ACC112 (cell line): ENCODE measurements around the gene TMEM219.
A peak's percentile ranks its signal among the peaks of the same experiment; 100 is the strongest.

Source experiments
- H2AFZ ChIP-seq: fragments of 200-600 bp; sonication (generic); one replicate; pipeline ENCODE4 v1.6.0; 2017; ENCODE audit warnings: antibody characterized with exemption, low read length; ENCODE audit not compliant: unreplicated experiment
- H3K27ac ChIP-seq: fragments of 200-600 bp; sonication (generic); 2 replicates; pipeline ENCODE4 v1.5.1; 2014; ENCODE audit warnings: low read depth, mild to moderate bottlenecking, antibody characterized with exemption, low read length, moderate library complexity
- H3K27me3 ChIP-seq: fragments of 200-600 bp; sonication (generic); 2 replicates; pipeline ENCODE4 v1.6.1; 2014; ENCODE audit warnings: mild to moderate bottlenecking, antibody characterized with exemption, low read length, moderate library complexity, mixed read lengths; ENCODE audit not compliant: insufficient read depth
- H3K36me3 ChIP-seq: fragments of 200-600 bp; sonication (generic); 2 replicates; pipeline ENCODE4 v1.6.1; 2016; ENCODE audit warnings: mild to moderate bottlenecking, antibody characterized with exemption, low read length, moderate library complexity, mixed read lengths; ENCODE audit not compliant: insufficient read depth
- H3K4me1 ChIP-seq: fragments of 200-600 bp; sonication (generic); one replicate; pipeline ENCODE4 v1.6.1; 2016; ENCODE audit warnings: low read length, mixed read lengths; ENCODE audit not compliant: insufficient read depth, unreplicated experiment, control insufficient read depth
- H3K4me3 ChIP-seq: fragments of 200-600 bp; sonication (generic); 2 replicates; pipeline ENCODE4 v1.5.1; 2014; ENCODE audit warnings: mild to moderate bottlenecking, low read depth, low read length
- H3K79me2 ChIP-seq: fragments of 200-600 bp; sonication (generic); one replicate; pipeline ENCODE4 v1.6.0; 2016; ENCODE audit warnings: low read length; ENCODE audit not compliant: control insufficient read depth, unreplicated experiment, insufficient read depth

The TMEM219 gene

DNA sequence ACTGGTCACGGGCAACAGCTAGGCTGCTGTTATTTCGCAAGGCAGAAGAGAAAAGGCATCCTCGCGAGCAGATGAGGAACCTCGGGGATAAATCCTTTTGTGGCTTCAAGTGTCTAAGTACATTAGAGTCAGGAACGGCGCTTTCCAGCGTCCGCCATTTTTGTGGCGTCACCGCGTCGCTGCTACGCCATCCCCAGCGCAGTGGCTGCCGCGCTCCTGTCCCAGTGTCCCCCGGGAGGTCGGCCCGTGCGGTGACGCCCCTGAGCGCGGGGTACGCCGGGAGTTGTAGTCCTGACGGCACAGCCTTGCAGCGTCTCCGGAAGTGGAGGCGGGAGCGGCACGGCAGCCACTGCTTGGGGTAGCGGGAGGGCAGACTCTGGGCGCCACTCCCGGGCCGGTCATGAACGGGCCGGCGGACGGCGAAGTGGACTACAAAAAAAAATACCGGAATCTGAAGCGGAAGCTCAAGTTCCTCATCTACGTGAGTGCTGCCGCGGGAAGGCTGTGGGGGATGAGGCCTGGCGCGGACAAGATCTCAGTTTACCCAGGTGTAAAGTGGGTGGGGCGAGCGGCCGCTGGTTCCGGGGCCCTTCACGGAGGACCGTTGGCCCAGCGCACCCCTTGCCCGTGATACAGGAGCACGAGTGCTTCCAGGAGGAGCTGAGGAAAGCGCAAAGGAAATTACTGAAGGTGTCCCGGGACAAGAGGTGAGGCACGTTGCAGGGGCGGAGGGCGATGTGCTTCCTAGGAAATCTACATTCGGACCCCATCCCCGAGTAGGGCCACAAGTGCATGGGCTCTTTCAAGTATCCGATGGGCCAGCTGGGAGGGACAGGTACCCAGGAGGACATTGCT lies 34.3 kb downstream of the TMEM219 start, which contains the start of gene INO80E:
Gene INO80E (plus strand): TSS at position 331 of the 855 bp plus-strand sequence. CDS start 70 bp downstream, at position 401.
- H3K4me3 ChIP-seq = peak within 1 kb of the TSS; percentile 92
- peak within 1 kb of the TSS; percentile 88 for H2AFZ ChIP-seq
- no peaks in the 10 kb centered on the region for H3K27me3 ChIP-seq
- H3K36me3 ChIP-seq = peaks cover 9% of the 10 kb centered on the region; the same call in 1 of the 2 replicates
- peaks cover 18% of the 10 kb centered on the region for H3K4me1 ChIP-seq
- H3K79me2 ChIP-seq = peaks cover 5% of the 10 kb centered on the region
- peak within 1 kb of the TSS; percentile 81 for H3K27ac ChIP-seq

- peaks cover 5% of the 10 kb centered on the region for H3K79me2 ChIP-seq
- no peak overlapping the region for H3K27ac ChIP-seq
- H3K27me3 ChIP-seq = no peaks in the 10 kb centered on the region
- peak overlapping the region; percentile 92 for H3K4me3 ChIP-seq
- H3K36me3 ChIP-seq = peaks cover 9% of the 10 kb centered on the region; the same call in 1 of the 2 replicates
- H2AFZ ChIP-seq = peak overlapping the region; percentile 43
- peaks cover 18% of the 10 kb centered on the region for H3K4me1 ChIP-seq
These were observed 34.9 kb downstream of the TMEM219 start for GRCh38 chr16:29996766-29997250.

DNA sequence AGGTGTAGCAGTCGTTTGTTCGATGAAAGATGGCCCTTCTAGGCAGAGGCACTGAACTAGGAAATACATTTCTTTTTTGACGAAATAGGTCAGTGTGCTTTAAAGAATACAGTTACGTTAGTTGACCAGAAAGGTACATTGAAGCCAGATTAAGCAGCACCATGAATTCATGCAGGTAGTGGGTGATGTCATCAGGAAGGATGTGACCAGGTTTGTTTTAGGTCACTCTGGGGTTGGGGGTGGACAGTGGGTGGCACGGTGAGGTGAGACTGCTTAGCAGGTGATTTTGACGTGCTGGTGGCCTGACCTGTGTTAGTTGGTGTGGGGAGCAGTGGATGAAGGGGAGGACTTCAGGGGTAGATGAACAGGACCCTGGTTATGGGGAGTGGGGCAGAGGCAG lies 37.7 kb downstream of the TMEM219 start:
- Histone ChIP-seq H2AFZ (no peak overlapping the region), H3K27me3 (no peaks in the 10 kb centered on the region), H3K27ac (no peak overlapping the region), H3K4me1 (peaks cover 9% of the 10 kb centered on the region), H3K36me3 (peaks cover 5% of the 10 kb centered on the region; the same call in 1 of the 2 replicates), H3K79me2 (peaks cover 5% of the 10 kb centered on the region), H3K4me3 (no peak overlapping the region)

DNA sequence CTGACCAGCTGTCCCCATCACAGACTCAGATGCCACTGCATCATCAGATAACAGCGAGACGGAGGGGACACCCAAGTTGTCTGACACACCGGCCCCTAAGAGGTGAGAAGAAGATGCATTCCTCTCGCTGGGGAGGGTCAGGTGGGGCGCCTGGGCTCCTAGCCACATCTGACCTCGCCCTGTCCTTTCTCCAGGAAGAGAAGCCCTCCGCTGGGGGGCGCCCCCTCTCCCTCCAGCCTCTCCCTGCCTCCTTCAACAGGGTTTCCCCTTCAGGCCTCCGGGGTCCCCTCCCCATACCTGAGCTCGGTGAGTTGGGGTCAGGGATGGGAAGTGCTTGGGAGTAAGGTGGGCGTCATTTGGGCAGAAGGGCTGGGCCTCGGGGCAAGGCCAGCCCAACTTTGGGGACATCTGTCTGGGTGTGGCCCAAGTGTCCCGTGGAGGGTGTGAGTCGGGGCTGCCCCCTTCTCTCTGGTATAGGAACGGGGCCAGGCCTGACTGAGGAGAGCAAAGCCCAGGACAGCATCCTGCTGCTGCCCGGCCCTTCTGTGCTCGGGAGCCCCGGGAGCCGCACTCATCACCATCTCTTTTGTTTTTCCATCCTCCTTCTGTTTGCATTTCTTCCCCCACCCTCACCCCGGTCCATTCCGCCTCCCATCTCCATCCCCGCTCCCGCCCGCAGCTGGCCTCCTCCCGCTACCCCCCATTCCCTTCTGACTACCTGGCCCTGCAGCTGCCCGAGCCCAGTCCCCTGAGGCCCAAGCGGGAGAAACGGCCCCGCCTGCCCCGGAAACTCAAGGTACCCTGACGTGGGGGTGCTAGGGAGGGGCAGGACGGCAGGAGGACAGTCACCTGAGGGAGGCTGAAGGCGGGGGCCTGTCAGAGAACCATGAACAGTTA lies 39.1 kb downstream of the TMEM219 start:
- Histone ChIP-seq H3K27me3 (no peaks in the 10 kb centered on the region), H3K79me2 (peaks cover 5% of the 10 kb centered on the region), H3K4me3 (no peak overlapping the region), H3K36me3 (peaks cover 5% of the 10 kb centered on the region; the same call in 1 of the 2 replicates), H3K4me1 (peaks cover 5% of the 10 kb centered on the region), H2AFZ (no peak overlapping the region), H3K27ac (no peak overlapping the region)

GRCh38 chr16:30002614-30003346 lies 40.9 kb downstream of the TMEM219 start:
- Histone ChIP-seq H3K4me1 (no peaks in the 10 kb centered on the region), H3K79me2 (no peaks in the 10 kb centered on the region), H3K36me3 (peaks cover 5% of the 10 kb centered on the region; the same call in 1 of the 2 replicates), H3K4me3 (no peak overlapping the region), H3K27ac (no peak overlapping the region), H3K27me3 (no peaks in the 10 kb centered on the region), H2AFZ (no peak overlapping the region)

- Histone ChIP-seq H3K27ac (no peak overlapping the region), H3K4me1 (no peaks in the 10 kb centered on the region), H3K36me3 (peaks cover 5% of the 10 kb centered on the region; the same call in 1 of the 2 replicates), H3K4me3 (no peak overlapping the region), H3K79me2 (no peaks in the 10 kb centered on the region), H3K27me3 (no peaks in the 10 kb centered on the region), H2AFZ (no peak overlapping the region)
These were observed 42.0 kb downstream of the TMEM219 start for GRCh38 chr16:30003670-30004423.

DNA sequence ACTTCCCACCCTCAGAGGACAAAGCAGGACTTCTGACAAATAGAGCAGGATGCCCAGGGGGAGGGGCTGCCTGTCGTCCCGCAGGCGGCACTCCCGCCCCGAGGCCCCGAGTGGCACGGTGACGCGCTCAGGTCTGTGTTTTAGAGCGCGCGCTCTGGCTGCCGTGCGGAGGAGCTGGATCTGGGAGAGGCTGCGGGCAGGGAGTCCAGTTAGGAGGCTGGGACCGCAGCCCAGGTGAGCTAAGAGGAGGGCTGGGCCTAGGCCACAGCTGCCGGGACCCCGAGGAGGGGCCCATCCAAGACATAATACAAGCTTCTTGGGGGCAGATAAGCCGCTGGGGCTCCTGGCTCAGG lies 42.5 kb downstream of the TMEM219 start:
- no peak overlapping the region for H3K27ac ChIP-seq
- no peak overlapping the region for H2AFZ ChIP-seq
- no peaks in the 10 kb centered on the region for H3K79me2 ChIP-seq
- H3K27me3 ChIP-seq = 0 out of 2 replicates have a peak, but pooled peaks cover 2% of the 10 kb centered on the region
- H3K4me1 ChIP-seq = no peaks in the 10 kb centered on the region
- H3K36me3 ChIP-seq = peaks cover 4% of the 10 kb centered on the region; the same call in 1 of the 2 replicates
- no peak overlapping the region for H3K4me3 ChIP-seq

DNA sequence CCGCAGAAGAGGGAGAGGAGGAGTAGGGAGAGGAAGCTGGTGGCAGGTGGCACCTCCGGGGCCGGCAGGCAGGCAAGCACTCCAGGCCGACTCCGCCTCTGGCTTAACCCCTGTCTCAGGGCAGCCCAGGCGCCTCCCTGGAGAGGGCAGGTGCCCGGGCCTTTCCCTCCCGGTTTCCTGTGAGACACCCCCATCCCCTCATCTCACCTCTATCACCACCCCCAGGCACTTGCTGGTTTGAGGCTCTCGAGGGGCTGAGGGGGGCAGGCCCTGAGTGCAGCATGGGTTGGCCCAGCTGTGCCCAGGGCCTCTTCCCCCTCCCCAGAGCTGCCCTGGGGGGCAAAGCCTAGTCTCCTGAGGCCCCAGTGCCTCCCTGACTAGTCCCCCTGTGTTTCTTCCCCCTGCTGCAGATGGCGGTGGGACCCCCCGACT lies 42.9 kb downstream of the TMEM219 start:
- H3K79me2 ChIP-seq = no peaks in the 10 kb centered on the region
- no peak overlapping the region for H3K27ac ChIP-seq
- no peaks in the 10 kb centered on the region for H3K4me1 ChIP-seq
- no peak overlapping the region for H3K4me3 ChIP-seq
- no peak overlapping the region for H2AFZ ChIP-seq
- peaks cover 7% of the 10 kb centered on the region; the same call in 1 of the 2 replicates for H3K27me3 ChIP-seq
- H3K36me3 ChIP-seq = no peaks in the 10 kb centered on the region

GRCh38 chr16:30005341-30006094 lies 43.6 kb downstream of the TMEM219 start:
- no peak overlapping the region for H2AFZ ChIP-seq
- H3K27me3 ChIP-seq = peaks cover 14% of the 10 kb centered on the region
- no peak overlapping the region for H3K27ac ChIP-seq
- peaks cover 4% of the 10 kb centered on the region for H3K4me1 ChIP-seq
- no peaks in the 10 kb centered on the region for H3K79me2 ChIP-seq
- H3K4me3 ChIP-seq = no peak overlapping the region
- no peaks in the 10 kb centered on the region for H3K36me3 ChIP-seq
